HepG2 (cell line): ENCODE measurements around the gene NKD1. TPM values are rescaled to one million over a fixed set of nuclear protein-coding genes. Genes with fewer than 3 reads are reported as not detected.

ENCODE experiments used
- FOXM1 ChIP-seq: sonication (generic); formaldehyde crosslinking; IDR thresholded peaks from 2 replicates; pipeline ENCODE4 v1.5.0; 2020; ENCODE audit warnings: missing genetic modification reagents
- IRX3 ChIP-seq: sonication (generic); formaldehyde crosslinking; IDR thresholded peaks from 2 replicates; pipeline ENCODE4 v1.8.1; 2023; ENCODE audit warnings: mild to moderate bottlenecking, low read depth, missing genetic modification reagents, borderline replicate concordance
- KIAA2018 ChIP-seq: sonication (generic); formaldehyde crosslinking; IDR thresholded peaks from 2 replicates; pipeline ENCODE4 v1.5.0; 2020; ENCODE audit warnings: mild to moderate bottlenecking, missing genetic modification reagents, borderline replicate concordance
- MAF1 ChIP-seq: sonication (generic); formaldehyde crosslinking; IDR thresholded peaks from 2 replicates; pipeline ENCODE4 v1.5.0; 2020; ENCODE audit warnings: missing genetic modification reagents, borderline replicate concordance
- MTF2 ChIP-seq: sonication (generic); formaldehyde crosslinking; IDR thresholded peaks from 2 replicates; pipeline ENCODE4 v1.5.0; 2020; ENCODE audit warnings: missing genetic modification reagents, borderline replicate concordance
- NFAT5 ChIP-seq: sonication (generic); formaldehyde crosslinking; IDR thresholded peaks from 2 replicates; pipeline ENCODE4 v1.4.0; 2020; ENCODE audit warnings: missing genetic modification reagents
- ZFP62 ChIP-seq: sonication (generic); formaldehyde crosslinking; IDR thresholded peaks from 2 replicates; pipeline ENCODE4 v1.4.0; 2020; ENCODE audit warnings: missing genetic modification reagents
- ZNF530 ChIP-seq: sonication (generic); formaldehyde crosslinking; IDR thresholded peaks from 2 replicates; pipeline ENCODE4 v1.5.0; 2020; ENCODE audit warnings: low read depth, mild to moderate bottlenecking, missing genetic modification reagents
- polyA plus RNA-seq, 8 experiments: library from polyadenylated mRNA; depleted of rRNA in 3 of 8; stranded (reverse) in 7 of 8; unstranded in 1 of 8; fragments of >200 nt; fragmentation: Illumina TruSeq in 4 of 8; extraction: Trizol in 4 of 8; gene quantifications; 2 replicates each; pipeline versions ENCODE4 v1.2.1 to v1.2.3, GENCODE V29; 2011 to 2016; ENCODE audit warnings: low read depth in 4 of 8, missing spikeins in 1 of 8, mixed read lengths in 1 of 8; ENCODE audit not compliant: insufficient read depth in 1 of 8
- total RNA-seq, 5 experiments: library from RNA; depleted of rRNA; stranded (reverse); fragments of >200 nt; fragmentation: Illumina TruSeq; extraction: Trizol; gene quantifications; 2 replicates each; pipeline ENCODE4 v1.2.3, GENCODE V29; 2016; ENCODE audit warnings: low read depth in 1 of 5
- TF ChIP-seq, protein P1 (sequence below): sonication (generic); formaldehyde crosslinking; IDR thresholded peaks from 2 replicates; pipeline ENCODE4 v1.4.0; 2020; ENCODE audit warnings: missing genetic modification reagents, borderline replicate concordance

NKD1 gene
- total and polyA plus RNA-seq, 2 of the 13 experiments (the other 11 are each of a cell fraction or from before 2014, with no cell fraction given): 70.4 to 121 TPM

DNA sequence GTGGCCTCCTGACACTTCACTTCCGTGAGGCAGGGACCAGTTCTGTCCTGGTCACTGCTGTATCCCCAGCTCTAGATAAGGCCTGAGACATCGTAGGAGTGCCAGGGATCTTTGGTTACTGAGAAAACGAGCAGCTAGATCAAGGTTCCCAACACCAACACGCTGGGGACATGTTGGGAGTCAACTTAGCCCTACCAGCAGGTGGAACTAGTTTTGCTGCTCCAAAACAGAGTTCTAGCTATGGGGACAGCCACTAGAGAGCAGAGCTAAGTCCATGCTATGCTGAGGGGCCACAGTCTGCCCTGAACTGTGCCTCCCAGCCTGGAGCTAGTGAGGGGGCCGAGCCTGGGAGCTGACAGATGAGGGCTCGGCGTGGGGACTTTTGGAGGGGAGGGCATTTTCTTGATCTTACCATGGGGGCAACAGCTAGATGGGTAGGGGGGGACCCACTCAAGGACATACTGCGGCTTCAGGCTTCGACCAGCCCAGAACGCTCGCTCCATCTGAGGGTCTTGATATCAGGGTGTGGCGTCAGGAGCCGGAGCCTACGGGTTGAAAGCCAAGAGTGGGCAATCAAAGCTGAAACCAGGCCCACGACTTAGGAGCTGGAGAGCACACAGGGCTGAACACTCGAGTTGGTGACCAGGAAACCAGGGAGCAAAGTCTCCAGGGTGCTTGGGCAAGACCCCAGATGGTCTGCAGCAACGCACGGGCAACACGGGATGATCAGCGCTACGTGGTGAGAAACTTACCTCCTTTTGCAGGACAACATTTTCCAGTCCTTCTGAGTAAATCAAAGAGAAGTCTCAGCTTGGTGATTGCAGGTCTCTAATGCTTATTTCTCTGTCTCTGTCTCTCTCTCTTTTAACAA lies 119.5 kb downstream of the NKD1 start (continued):
- TF ChIP-seq, protein P1, sequence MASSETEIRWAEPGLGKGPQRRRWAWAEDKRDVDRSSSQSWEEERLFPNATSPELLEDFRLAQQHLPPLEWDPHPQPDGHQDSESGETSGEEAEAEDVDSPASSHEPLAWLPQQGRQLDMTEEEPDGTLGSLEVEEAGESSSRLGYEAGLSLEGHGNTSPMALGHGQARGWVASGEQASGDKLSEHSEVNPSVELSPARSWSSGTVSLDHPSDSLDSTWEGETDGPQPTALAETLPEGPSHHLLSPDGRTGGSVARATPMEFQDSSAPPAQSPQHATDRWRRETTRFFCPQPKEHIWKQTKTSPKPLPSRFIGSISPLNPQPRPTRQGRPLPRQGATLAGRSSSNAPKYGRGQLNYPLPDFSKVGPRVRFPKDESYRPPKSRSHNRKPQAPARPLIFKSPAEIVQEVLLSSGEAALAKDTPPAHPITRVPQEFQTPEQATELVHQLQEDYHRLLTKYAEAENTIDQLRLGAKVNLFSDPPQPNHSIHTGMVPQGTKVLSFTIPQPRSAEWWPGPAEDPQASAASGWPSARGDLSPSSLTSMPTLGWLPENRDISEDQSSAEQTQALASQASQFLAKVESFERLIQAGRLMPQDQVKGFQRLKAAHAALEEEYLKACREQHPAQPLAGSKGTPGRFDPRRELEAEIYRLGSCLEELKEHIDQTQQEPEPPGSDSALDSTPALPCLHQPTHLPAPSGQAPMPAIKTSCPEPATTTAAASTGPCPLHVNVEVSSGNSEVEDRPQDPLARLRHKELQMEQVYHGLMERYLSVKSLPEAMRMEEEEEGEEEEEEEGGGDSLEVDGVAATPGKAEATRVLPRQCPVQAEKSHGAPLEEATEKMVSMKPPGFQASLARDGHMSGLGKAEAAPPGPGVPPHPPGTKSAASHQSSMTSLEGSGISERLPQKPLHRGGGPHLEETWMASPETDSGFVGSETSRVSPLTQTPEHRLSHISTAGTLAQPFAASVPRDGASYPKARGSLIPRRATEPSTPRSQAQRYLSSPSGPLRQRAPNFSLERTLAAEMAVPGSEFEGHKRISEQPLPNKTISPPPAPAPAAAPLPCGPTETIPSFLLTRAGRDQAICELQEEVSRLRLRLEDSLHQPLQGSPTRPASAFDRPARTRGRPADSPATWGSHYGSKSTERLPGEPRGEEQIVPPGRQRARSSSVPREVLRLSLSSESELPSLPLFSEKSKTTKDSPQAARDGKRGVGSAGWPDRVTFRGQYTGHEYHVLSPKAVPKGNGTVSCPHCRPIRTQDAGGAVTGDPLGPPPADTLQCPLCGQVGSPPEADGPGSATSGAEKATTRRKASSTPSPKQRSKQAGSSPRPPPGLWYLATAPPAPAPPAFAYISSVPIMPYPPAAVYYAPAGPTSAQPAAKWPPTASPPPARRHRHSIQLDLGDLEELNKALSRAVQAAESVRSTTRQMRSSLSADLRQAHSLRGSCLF (CRISPR knock-in tag): no peak
- TF ChIP-seq FOXM1 (CRISPR knock-in tag) (no peak), ZFP62 (CRISPR knock-in tag) (no peak), NFAT5 (CRISPR knock-in tag) (no peak), MAF1 (CRISPR knock-in tag) (no peak), ZNF530 (CRISPR knock-in tag) (no peak), IRX3 (CRISPR knock-in tag) (no peak), MTF2 (CRISPR knock-in tag) (no peak), KIAA2018 (CRISPR knock-in tag) (no peak)
